Measurements from ENCODE around the gene KIF16B. TPM values are rescaled to one million over a fixed set of nuclear protein-coding genes. Genes with fewer than 3 reads are reported as not detected.
A peak's percentile ranks its signal among the peaks of the same experiment; 100 is the strongest.

KIF16B gene
- total and polyA plus RNA-seq, 2 experiments from 2014 or later: 9.3 to 21.8 TPM

DNA sequence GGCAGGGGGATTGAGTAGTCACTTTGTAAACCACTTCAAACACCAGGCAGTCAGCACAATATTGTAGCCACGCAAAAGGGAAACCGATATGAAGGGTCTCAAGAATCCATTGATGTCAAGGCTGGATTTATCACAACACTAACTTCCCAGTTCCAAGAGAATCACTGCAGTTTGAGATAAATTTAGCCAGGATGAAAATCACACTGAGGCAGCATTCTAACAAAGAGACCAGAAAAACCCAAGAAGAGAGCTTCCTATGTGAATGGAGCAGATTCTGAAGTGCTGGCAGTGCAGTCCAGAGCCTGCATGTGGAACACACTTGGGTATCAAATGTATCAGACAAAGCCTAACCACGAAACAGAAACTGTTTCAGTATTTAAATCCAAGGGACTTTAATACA, 84.6 kb downstream of the KIF16B start:
- H3K9me3 ChIP-seq (ENCODE audit: low read depth): no peaks in the 10 kb centered on the region
- no peak overlapping the region for H3K4me2 ChIP-seq
- H3K36me3 ChIP-seq (replicated peaks; ENCODE audit: insufficient read depth, low read depth): no peaks in the 10 kb centered on the region
- H2AFZ ChIP-seq: no peak overlapping the region
- H3K79me2 ChIP-seq: no peaks in the 10 kb centered on the region
- no peak for DNase-seq (ENCODE audit: low spot score)
- 90% methylated on average over 3 of the region's 3 CpGs for WGBS (ENCODE audit: low lambda C conversion rate, missing lambda C conversion rate)
- peak overlapping the region; percentile 57 for H3K27ac ChIP-seq
- H4K20me1 ChIP-seq (ENCODE audit: insufficient read depth, poor library complexity, severe bottlenecking): no peaks in the 10 kb centered on the region
- TF ChIP-seq EZH2phosphoT487 (IDR thresholded peaks at IDR 0.05; ENCODE audit: low read depth, severe bottlenecking, unreplicated experiment) (no peak), CTCF (IDR thresholded peaks at IDR 0.05; ENCODE audit: poor library complexity) (no peak), EZH2 (IDR thresholded peaks at IDR 0.05; ENCODE audit: borderline replicate concordance) (no peak)
- H3K27me3 ChIP-seq: no peaks in the 10 kb centered on the region
- H3K4me3 ChIP-seq: no peak overlapping the region
- H3K4me1 ChIP-seq (ENCODE audit: insufficient read depth): peaks cover 5% of the 10 kb centered on the region
- no peaks in the 10 kb centered on the region for H3K9me2 ChIP-seq (replicated peaks; ENCODE audit: insufficient read depth)

DNA sequence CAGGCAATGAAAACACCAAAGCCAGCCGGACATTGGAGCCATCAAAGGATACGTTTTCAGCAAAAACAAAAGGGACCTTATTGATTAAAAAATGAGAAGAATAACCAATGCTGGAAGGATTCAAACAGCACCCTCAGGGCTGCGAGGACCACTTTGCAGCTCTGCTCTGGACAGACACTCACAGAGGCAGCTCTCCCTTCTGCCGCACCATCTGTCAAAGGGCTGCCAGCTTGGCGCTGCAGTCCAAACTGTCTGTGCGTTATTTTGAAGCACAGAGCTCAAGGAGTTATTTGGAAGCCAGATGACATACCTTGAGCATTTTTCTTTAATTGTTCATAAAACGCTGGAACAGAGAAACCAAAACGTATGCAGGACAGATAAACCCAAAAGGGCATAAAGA, 85.2 kb downstream of the KIF16B start:
- Histone ChIP-seq H3K79me2 (no peaks in the 10 kb centered on the region), H3K9me2 (replicated peaks; ENCODE audit: insufficient read depth) (no peaks in the 10 kb centered on the region), H3K4me1 (ENCODE audit: insufficient read depth) (peaks cover 5% of the 10 kb centered on the region), H3K36me3 (replicated peaks; ENCODE audit: insufficient read depth, low read depth) (no peaks in the 10 kb centered on the region), H3K27me3 (no peaks in the 10 kb centered on the region), H2AFZ (no peak overlapping the region), H3K27ac (peak overlapping the region; percentile 57), H3K4me3 (no peak overlapping the region), H4K20me1 (ENCODE audit: insufficient read depth, poor library complexity, severe bottlenecking) (no peaks in the 10 kb centered on the region), H3K9me3 (ENCODE audit: low read depth) (no peaks in the 10 kb centered on the region), H3K4me2 (no peak overlapping the region)
- DNase-seq (ENCODE audit: low spot score): no peak
- 74% methylated on average over 8 of the region's 8 CpGs for WGBS (ENCODE audit: low lambda C conversion rate, missing lambda C conversion rate)
- TF ChIP-seq CTCF (IDR thresholded peaks at IDR 0.05; ENCODE audit: poor library complexity): no peak
- no peak for TF ChIP-seq EZH2phosphoT487 (IDR thresholded peaks at IDR 0.05; ENCODE audit: low read depth, severe bottlenecking, unreplicated experiment)
- TF ChIP-seq EZH2 (IDR thresholded peaks at IDR 0.05; ENCODE audit: borderline replicate concordance): no peak

DNA sequence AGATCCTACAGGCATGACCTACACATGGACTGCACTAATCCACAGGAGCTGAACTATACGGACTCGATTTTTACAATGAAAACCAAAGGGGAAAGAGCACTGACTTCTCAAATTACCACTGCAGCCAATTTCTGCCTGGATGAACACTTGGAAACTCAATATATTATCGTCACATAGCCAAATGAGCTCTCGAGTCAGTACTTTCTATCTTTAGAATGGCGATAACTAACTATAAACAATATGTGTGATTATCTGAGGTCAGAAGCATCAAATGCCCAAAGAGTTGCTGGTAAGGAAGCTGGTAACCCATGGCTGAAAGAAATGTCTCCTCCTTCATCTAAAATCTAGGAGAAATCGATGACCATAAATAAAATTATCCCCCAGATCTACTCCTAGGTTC, 86.7 kb downstream of the KIF16B start:
- Histone ChIP-seq H3K9me2 (replicated peaks; ENCODE audit: insufficient read depth) (no peaks in the 10 kb centered on the region), H3K79me2 (no peaks in the 10 kb centered on the region), H3K9me3 (ENCODE audit: low read depth) (no peaks in the 10 kb centered on the region), H2AFZ (no peak overlapping the region), H3K4me3 (no peak overlapping the region), H3K4me1 (ENCODE audit: insufficient read depth) (peaks cover 5% of the 10 kb centered on the region), H3K4me2 (no peak overlapping the region), H4K20me1 (ENCODE audit: insufficient read depth, poor library complexity, severe bottlenecking) (no peaks in the 10 kb centered on the region), H3K36me3 (replicated peaks; ENCODE audit: insufficient read depth, low read depth) (no peaks in the 10 kb centered on the region), H3K27me3 (no peaks in the 10 kb centered on the region), H3K27ac (peak overlapping the region; percentile 57)
- no peak for DNase-seq (ENCODE audit: low spot score)
- 88% methylated on average over 6 of the region's 6 CpGs for WGBS (ENCODE audit: low lambda C conversion rate, missing lambda C conversion rate)
- no peak for TF ChIP-seq EZH2phosphoT487 (IDR thresholded peaks at IDR 0.05; ENCODE audit: low read depth, severe bottlenecking, unreplicated experiment)
- no peak for TF ChIP-seq CTCF (IDR thresholded peaks at IDR 0.05; ENCODE audit: poor library complexity)
- no peak for TF ChIP-seq EZH2 (IDR thresholded peaks at IDR 0.05; ENCODE audit: borderline replicate concordance)

DNA sequence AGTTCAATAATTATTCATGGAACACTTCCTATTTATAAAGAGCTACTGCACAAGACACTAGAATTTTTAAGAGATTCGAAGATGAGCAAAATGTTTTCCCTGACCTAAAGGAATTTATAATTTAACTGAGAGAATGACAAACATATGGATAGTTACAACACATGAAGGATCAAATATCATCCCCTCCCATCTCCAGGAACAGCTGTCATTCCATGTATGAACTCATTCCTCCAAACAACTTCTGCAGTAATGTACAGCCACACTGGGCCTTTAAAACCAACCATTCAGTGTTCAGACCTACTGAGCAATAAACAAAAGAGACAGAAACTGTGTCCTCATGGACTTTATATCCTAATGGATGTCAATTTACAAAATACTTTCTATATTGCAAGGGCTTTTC, 87.8 kb downstream of the KIF16B start:
- no peak overlapping the region for H3K4me2 ChIP-seq
- no peak overlapping the region for H2AFZ ChIP-seq
- H3K79me2 ChIP-seq: no peaks in the 10 kb centered on the region
- no peaks in the 10 kb centered on the region for H3K9me3 ChIP-seq (ENCODE audit: low read depth)
- H3K4me1 ChIP-seq (ENCODE audit: insufficient read depth): no peaks in the 10 kb centered on the region
- H3K4me3 ChIP-seq: no peak overlapping the region
- no peaks in the 10 kb centered on the region for H3K27me3 ChIP-seq
- no peak overlapping the region for H3K27ac ChIP-seq
- no peaks in the 10 kb centered on the region for H4K20me1 ChIP-seq (ENCODE audit: insufficient read depth, poor library complexity, severe bottlenecking)
- no peaks in the 10 kb centered on the region for H3K9me2 ChIP-seq (replicated peaks; ENCODE audit: insufficient read depth)
- WGBS (ENCODE audit: low lambda C conversion rate, missing lambda C conversion rate): 61% methylated on average over 1 of the region's 1 CpG
- no peaks in the 10 kb centered on the region for H3K36me3 ChIP-seq (replicated peaks; ENCODE audit: insufficient read depth, low read depth)
- no peak for DNase-seq (ENCODE audit: low spot score)
- no peak for TF ChIP-seq CTCF (IDR thresholded peaks at IDR 0.05; ENCODE audit: poor library complexity)
- TF ChIP-seq EZH2phosphoT487 (IDR thresholded peaks at IDR 0.05; ENCODE audit: low read depth, severe bottlenecking, unreplicated experiment): no peak
- TF ChIP-seq EZH2 (IDR thresholded peaks at IDR 0.05; ENCODE audit: borderline replicate concordance): no peak

Measured in hepatocyte (in vitro differentiated cells).